HFFc6 (cell line): ENCODE data around the gene MUS81. TPM values are rescaled to one million over a fixed set of nuclear protein-coding genes. Genes with fewer than 3 reads are reported as not detected.
A peak's percentile ranks its signal among the peaks of the same experiment; 100 is the strongest.

Experiments
- DNase-seq: peaks from one replicate; pipeline ENCODE4 v3.0.0-alpha.2; 2018
- H3K27ac Mint-ChIP-seq: 2 replicates; pipeline ENCODE4 v1.8.0; 2020; ENCODE audit warnings: mild to moderate bottlenecking, mixed read lengths
- H3K27me3 Mint-ChIP-seq: 2 replicates; pipeline ENCODE4 v1.8.0; 2021; ENCODE audit warnings: mild to moderate bottlenecking, moderate library complexity, mixed read lengths; ENCODE audit not compliant: insufficient read depth
- H3K36me3 Mint-ChIP-seq: 2 replicates; pipeline ENCODE4 v1.8.0; 2021; ENCODE audit warnings: low read depth, mixed read lengths
- H3K4me1 Mint-ChIP-seq: 2 replicates; pipeline ENCODE4 v1.8.0; 2020; ENCODE audit warnings: low read depth, mixed read lengths
- H3K4me3 Mint-ChIP-seq: 2 replicates; pipeline ENCODE4 v1.8.0; 2020; ENCODE audit warnings: mild to moderate bottlenecking, moderate library complexity, mixed read lengths
- H3K9me3 Mint-ChIP-seq: 2 replicates; pipeline ENCODE4 v1.8.0; 2020; ENCODE audit warnings: mild to moderate bottlenecking, mixed read lengths
- total RNA-seq, 6 experiments: library from RNA; stranded (reverse); fragmentation: NEBNext Ultra II Directional; extraction: Animal tissue kit (Norgen Biotek cat#: 25700); gene quantifications; 2 replicates in 1 of 6; 3 replicates in 5 of 6; pipeline ENCODE4 v1.2.3, GENCODE V29; 2021
- TF ChIP-seq, protein P1 (sequence below): fragments of 200-600 bp; sonication (generic); IDR thresholded peaks from 2 replicates; pipeline ENCODE4 v1.5.0; 2021; ENCODE audit warnings: antibody characterized with exemption, mild to moderate bottlenecking

Gene MUS81
- total RNA-seq, 6 experiments from 2014 or later: 38.4 to 47.9 (median 43.1) TPM

GRCh38 chr11:65882120-65883057 lies 22.2 kb downstream of the MUS81 start:
- DNase-seq: no peak
- H3K27me3 Mint-ChIP-seq: peaks cover 16% of the 10 kb centered on the region
- no peaks in the 10 kb centered on the region for H3K9me3 Mint-ChIP-seq
- TF ChIP-seq, protein P1, sequence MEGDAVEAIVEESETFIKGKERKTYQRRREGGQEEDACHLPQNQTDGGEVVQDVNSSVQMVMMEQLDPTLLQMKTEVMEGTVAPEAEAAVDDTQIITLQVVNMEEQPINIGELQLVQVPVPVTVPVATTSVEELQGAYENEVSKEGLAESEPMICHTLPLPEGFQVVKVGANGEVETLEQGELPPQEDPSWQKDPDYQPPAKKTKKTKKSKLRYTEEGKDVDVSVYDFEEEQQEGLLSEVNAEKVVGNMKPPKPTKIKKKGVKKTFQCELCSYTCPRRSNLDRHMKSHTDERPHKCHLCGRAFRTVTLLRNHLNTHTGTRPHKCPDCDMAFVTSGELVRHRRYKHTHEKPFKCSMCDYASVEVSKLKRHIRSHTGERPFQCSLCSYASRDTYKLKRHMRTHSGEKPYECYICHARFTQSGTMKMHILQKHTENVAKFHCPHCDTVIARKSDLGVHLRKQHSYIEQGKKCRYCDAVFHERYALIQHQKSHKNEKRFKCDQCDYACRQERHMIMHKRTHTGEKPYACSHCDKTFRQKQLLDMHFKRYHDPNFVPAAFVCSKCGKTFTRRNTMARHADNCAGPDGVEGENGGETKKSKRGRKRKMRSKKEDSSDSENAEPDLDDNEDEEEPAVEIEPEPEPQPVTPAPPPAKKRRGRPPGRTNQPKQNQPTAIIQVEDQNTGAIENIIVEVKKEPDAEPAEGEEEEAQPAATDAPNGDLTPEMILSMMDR: no peak
- no peak overlapping the region for H3K27ac Mint-ChIP-seq
- H3K36me3 Mint-ChIP-seq: peaks cover 16% of the 10 kb centered on the region
- no peak overlapping the region for H3K4me3 Mint-ChIP-seq
- H3K4me1 Mint-ChIP-seq: peaks cover 37% of the 10 kb centered on the region

DNA sequence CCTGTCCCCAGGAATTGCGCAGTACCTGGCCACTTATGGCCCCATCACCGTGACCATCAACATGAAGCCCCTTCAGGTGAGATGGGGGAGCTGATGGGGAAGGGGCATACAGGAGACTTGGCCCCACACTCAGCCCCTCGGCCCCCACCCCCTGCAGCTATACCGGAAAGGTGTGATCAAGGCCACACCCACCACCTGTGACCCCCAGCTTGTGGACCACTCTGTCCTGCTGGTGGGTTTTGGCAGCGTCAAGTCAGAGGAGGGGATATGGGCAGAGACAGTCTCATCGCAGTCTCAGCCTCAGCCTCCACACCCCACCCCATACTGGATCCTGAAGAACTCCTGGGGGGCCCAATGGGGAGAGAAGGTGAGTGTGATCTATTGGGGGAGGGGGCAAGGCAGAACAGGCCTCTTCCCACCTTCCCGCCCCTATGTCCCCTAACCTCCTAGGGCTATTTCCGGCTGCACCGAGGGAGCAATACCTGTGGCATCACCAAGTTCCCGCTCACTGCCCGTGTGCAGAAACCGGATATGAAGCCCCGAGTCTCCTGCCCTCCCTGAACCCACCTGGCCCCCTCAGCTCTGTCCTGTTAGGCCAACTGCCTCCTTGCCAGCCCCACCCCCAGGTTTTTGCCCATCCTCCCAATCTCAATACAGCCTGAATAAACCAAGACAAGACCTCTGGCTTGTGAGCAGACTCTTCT lies 23.0 kb downstream of the MUS81 start:
- TF ChIP-seq, protein P1: no peak
- Mint-ChIP-seq H3K9me3 (0 out of 2 replicates have a peak, but pooled peaks cover 4% of the 10 kb centered on the region), H3K36me3 (peaks cover 16% of the 10 kb centered on the region), H3K4me1 (peaks cover 41% of the 10 kb centered on the region), H3K27ac (no peak overlapping the region), H3K4me3 (no peak overlapping the region), H3K27me3 (peaks cover 22% of the 10 kb centered on the region)
- no peak for DNase-seq

- no peak for DNase-seq
These were observed 23.8 kb downstream of the MUS81 start for GRCh38 chr11:65883786-65884715.

DNA sequence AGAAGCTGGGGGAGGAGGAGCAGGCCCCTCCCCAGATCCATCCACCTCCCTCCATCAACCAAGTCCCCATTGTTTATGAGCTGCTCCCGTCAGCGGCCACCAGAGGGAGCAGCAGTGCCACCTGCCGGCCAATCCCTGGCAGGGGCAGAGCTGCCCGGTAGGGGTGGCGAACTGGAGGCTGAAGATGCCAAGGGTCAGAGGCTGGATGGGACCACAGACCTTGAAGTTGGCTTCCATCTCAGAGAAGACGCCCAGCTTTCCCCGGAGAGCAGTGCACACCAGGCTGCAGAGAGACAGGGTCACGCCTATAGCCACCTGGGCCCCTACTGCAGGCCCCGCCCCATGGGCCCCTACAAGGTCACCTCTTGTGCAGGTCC lies 24.5 kb downstream of the MUS81 start:
- TF ChIP-seq, protein P1: peak; percentile 100
- DNase-seq: peak; percentile 58
- Mint-ChIP-seq H3K27me3 (peaks cover 36% of the 10 kb centered on the region), H3K9me3 (peaks cover 12% of the 10 kb centered on the region), H3K4me1 (peaks cover 53% of the 10 kb centered on the region), H3K36me3 (peaks cover 16% of the 10 kb centered on the region), H3K4me3 (peak overlapping the region; percentile 10; the same call in 1 of the 2 replicates), H3K27ac (peak overlapping the region; percentile 61)

More at GRCh38 chr11:65883786-65884715, 23.8 kb downstream of the MUS81 start:
- peaks cover 16% of the 10 kb centered on the region for H3K36me3 Mint-ChIP-seq
- H3K4me3 Mint-ChIP-seq: peak overlapping the region; percentile 10; the same call in 1 of the 2 replicates
- H3K9me3 Mint-ChIP-seq: peaks cover 9% of the 10 kb centered on the region
- peak overlapping the region; percentile 61 for H3K27ac Mint-ChIP-seq
- peaks cover 46% of the 10 kb centered on the region for H3K4me1 Mint-ChIP-seq
- H3K27me3 Mint-ChIP-seq: peaks cover 29% of the 10 kb centered on the region
- TF ChIP-seq, protein P1: no peak

DNA sequence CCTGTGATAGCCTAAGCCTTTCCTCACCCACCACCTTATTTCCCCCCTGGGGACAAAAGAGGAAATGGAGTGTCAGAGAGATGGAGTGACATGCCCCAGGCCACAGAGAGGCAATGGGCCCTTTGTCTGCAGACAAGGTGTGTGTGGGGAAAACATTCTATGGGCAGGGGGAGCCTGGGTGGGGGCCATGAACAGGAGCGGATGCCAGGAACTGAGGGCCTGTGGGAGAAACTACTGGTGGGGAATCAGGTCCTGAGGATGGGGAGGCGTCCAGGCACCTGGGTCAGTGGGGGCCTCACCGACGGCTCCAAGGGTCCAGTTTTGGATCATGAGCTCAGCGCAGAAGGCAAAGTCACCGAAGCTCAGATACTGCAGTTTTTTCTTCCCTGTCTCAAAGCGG lies 25.0 kb downstream of the MUS81 start:
- peaks cover 39% of the 10 kb centered on the region for H3K27me3 Mint-ChIP-seq
- H3K36me3 Mint-ChIP-seq: peaks cover 19% of the 10 kb centered on the region
- H3K27ac Mint-ChIP-seq: no peak overlapping the region
- peaks cover 58% of the 10 kb centered on the region for H3K4me1 Mint-ChIP-seq
- no peak for DNase-seq
- TF ChIP-seq, protein P1: no peak
- H3K4me3 Mint-ChIP-seq: no peak overlapping the region
- H3K9me3 Mint-ChIP-seq: peaks cover 16% of the 10 kb centered on the region
